ENCODE results near the gene COL4A2. TPM values are rescaled to one million over a fixed set of nuclear protein-coding genes. Genes with fewer than 3 reads are reported as not detected.

COL4A2 gene
- total and polyA plus RNA-seq, 2 donors (not counting 1 experiment from before 2014, with no cell fraction given), result 0.17 TPM; not detected in 1

DNA sequence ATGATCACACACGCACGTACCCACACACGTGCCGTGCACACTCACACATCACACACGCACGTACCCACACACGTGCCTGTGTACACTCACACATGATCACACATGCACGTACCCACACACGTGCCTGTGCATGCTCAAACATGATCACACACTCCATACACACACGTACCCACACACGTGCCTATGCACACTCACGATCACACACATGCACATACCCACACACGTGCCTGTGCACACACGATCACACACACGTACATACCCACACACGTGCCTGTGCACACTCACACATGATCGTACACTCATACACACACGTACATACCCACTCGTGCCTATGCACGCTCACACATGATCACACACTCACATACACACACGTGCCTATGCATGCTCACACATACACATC, 167.6 kb downstream of the COL4A2 start:
- intact Hi-C loops (cut with micrococcal nuclease), result loop anchor here (5.0 to 10.0 kb wide), 6 partner anchors 53 to 710 kb away; partner anchors contain the start of genes ANKRD10, IRS2 and RAB20

DNA sequence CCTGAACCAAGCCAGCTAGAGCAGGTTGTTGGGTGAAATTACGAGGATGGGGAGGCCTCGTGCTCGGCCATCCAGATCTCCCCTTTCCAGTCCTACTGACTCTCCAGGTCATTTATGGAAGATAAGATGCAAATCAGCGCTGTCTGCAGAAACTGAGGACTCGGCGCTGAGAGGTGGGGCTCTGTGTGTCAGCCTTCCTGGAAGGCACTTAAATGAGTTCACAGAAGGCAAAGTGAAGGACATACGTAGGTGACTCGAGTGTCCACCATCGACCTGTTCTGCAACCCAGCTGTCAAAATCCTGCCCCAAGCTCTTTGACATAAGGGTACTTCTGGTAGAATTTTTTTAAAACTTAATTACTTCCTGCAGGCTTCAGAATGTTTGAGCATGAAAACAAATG, 168.0 kb downstream of the COL4A2 start:
- H3K4me3 ChIP-seq (ENCODE audit: control extremely low read depth in 1 of 5, extremely low read depth in 1 of 5, insufficient read depth in 1 of 5, low read depth in 2 of 5, low read length in 4 of 5), result no peak overlapping the region
- Mint-ChIP-seq H3K4me1 (peaks cover 43% of the 10 kb centered on the region), H3K4me3 (no peak overlapping the region), H3K27me3 (no peaks in the 10 kb centered on the region), H3K27ac (peak overlapping the region; percentile 28), H3K9me3 (ENCODE audit: insufficient read depth) (no peaks in the 10 kb centered on the region)
- no peak overlapping the region for H2AFZ ChIP-seq (ENCODE audit: insufficient read depth, low read depth, low read length, poor library complexity, severe bottlenecking)
- no peak overlapping the region for H3K9ac ChIP-seq (ENCODE audit: low read length)
- no peaks in the 10 kb centered on the region for H4K20me1 ChIP-seq (ENCODE audit: control insufficient read depth, insufficient read depth, low read length, poor library complexity, severe bottlenecking)
- peaks cover 36 to 45% of the 10 kb centered on the region in 2 donors for H3K4me1 ChIP-seq (ENCODE audit: control insufficient read depth in 2 of 2, insufficient read depth in 2 of 2, low read length in 2 of 2)
- TF ChIP-seq, protein P1, sequence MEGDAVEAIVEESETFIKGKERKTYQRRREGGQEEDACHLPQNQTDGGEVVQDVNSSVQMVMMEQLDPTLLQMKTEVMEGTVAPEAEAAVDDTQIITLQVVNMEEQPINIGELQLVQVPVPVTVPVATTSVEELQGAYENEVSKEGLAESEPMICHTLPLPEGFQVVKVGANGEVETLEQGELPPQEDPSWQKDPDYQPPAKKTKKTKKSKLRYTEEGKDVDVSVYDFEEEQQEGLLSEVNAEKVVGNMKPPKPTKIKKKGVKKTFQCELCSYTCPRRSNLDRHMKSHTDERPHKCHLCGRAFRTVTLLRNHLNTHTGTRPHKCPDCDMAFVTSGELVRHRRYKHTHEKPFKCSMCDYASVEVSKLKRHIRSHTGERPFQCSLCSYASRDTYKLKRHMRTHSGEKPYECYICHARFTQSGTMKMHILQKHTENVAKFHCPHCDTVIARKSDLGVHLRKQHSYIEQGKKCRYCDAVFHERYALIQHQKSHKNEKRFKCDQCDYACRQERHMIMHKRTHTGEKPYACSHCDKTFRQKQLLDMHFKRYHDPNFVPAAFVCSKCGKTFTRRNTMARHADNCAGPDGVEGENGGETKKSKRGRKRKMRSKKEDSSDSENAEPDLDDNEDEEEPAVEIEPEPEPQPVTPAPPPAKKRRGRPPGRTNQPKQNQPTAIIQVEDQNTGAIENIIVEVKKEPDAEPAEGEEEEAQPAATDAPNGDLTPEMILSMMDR (IDR thresholded peaks at IDR 0.05), result no peak
- no peak for TF ChIP-seq EZH2 (IDR thresholded peaks at IDR 0.05; ENCODE audit: borderline replicate concordance, insufficient read depth, low read depth, low read length, poor library complexity, severe bottlenecking)
- no peaks in the 10 kb centered on the region for H3K79me2 ChIP-seq (ENCODE audit: control insufficient read depth, insufficient read depth, low read length)
- H3K9me3 ChIP-seq (ENCODE audit: control extremely low read depth in 1 of 3, control insufficient read depth in 2 of 3, insufficient read depth in 1 of 3, low read length in 2 of 3), result peaks cover 0 to 8% (median 0%) of the 10 kb centered on the region in 3 donors
- ChIA-PET CTCF (interaction anchor here (1.0 kb wide), 1 partner anchor 202 kb away, joined by 3 read pairs; no protein-coding TSS in a partner anchor), POLR2A (no interaction called here)
- 71% methylated on average over 3 of the region's 9 CpGs for WGBS (ENCODE audit: insufficient coverage)
- H3K36me3 ChIP-seq (replicated peaks in 1 of 2; ENCODE audit: control extremely low read depth in 1 of 2, control insufficient read depth in 1 of 2, extremely low read depth in 1 of 2, insufficient read depth in 2 of 2, low read length in 1 of 2), result no peaks in the 10 kb centered on the region
- DNase-seq (no peak), ATAC-seq (ENCODE audit: low read depth) (no peak)
- peaks cover 0 to 2% (median 0%) of the 10 kb centered on the region in 4 experiments for H3K27me3 ChIP-seq (replicated peaks in 1 of 4; ENCODE audit: control extremely low read depth in 1 of 4, control insufficient read depth in 3 of 4, insufficient read depth in 4 of 4, low read length in 3 of 4)
- intact Hi-C loops (cut with micrococcal nuclease), result loop anchor here (10.0 kb wide), 1 partner anchor 710 kb away; no protein-coding TSS in a partner anchor
- H3K27ac ChIP-seq (ENCODE audit: low read length in 2 of 2), result no peak overlapping the region
- peak overlapping the region; percentile 13 for H3K4me2 ChIP-seq (replicated peaks; ENCODE audit: low read depth, low read length, poor library complexity, severe bottlenecking)

More for the DNA sequence above, 167.6 kb downstream of the COL4A2 start:
- no peaks in the 10 kb centered on the region for H3K9me3 Mint-ChIP-seq (ENCODE audit: insufficient read depth)
- Histone ChIP-seq H2AFZ (ENCODE audit: insufficient read depth, low read depth, low read length, poor library complexity, severe bottlenecking) (no peak overlapping the region), H3K9me3 (ENCODE audit: control extremely low read depth in 1 of 3, control insufficient read depth in 2 of 3, insufficient read depth in 1 of 3, low read length in 2 of 3) (peaks cover 0 to 8% (median 0%) of the 10 kb centered on the region in 3 donors), H3K4me3 (ENCODE audit: control extremely low read depth in 1 of 5, extremely low read depth in 1 of 5, insufficient read depth in 1 of 5, low read depth in 2 of 5, low read length in 4 of 5) (no peak overlapping the region), H3K4me1 (ENCODE audit: control insufficient read depth in 2 of 2, insufficient read depth in 2 of 2, low read length in 2 of 2) (peaks cover 38 to 47% of the 10 kb centered on the region in 2 donors), H3K79me2 (ENCODE audit: control insufficient read depth, insufficient read depth, low read length) (no peaks in the 10 kb centered on the region), H4K20me1 (ENCODE audit: control insufficient read depth, insufficient read depth, low read length, poor library complexity, severe bottlenecking) (no peaks in the 10 kb centered on the region), H3K36me3 (replicated peaks in 1 of 2; ENCODE audit: control extremely low read depth in 1 of 2, control insufficient read depth in 1 of 2, extremely low read depth in 1 of 2, insufficient read depth in 2 of 2, low read length in 1 of 2) (no peaks in the 10 kb centered on the region), H3K9ac (ENCODE audit: low read length) (no peak overlapping the region), H3K27ac (ENCODE audit: low read length in 2 of 2) (no peak overlapping the region), H3K27me3 (replicated peaks in 1 of 4; ENCODE audit: control extremely low read depth in 1 of 4, control insufficient read depth in 3 of 4, insufficient read depth in 4 of 4, low read length in 3 of 4) (peaks cover 0 to 2% (median 0%) of the 10 kb centered on the region in 4 experiments), H3K4me2 (replicated peaks; ENCODE audit: low read depth, low read length, poor library complexity, severe bottlenecking) (no peak overlapping the region)
- 94% methylated on average over 18 of the region's 21 CpGs for WGBS (ENCODE audit: insufficient coverage)
- ATAC-seq (ENCODE audit: low read depth) (no peak), DNase-seq (no peak)
- no peak overlapping the region for H3K4me3 Mint-ChIP-seq
- H3K4me1 Mint-ChIP-seq, result peaks cover 45% of the 10 kb centered on the region
- TF ChIP-seq, protein P1 (IDR thresholded peaks at IDR 0.05), result no peak
- TF ChIP-seq EZH2 (IDR thresholded peaks at IDR 0.05; ENCODE audit: borderline replicate concordance, insufficient read depth, low read depth, low read length, poor library complexity, severe bottlenecking), result no peak
- ChIA-PET CTCF (interaction anchor here (1.4 kb wide), 1 partner anchor 19 kb away, joined by 6 read pairs; no protein-coding TSS in a partner anchor), POLR2A (no interaction called here)
- peak overlapping the region; percentile 21 for H3K27ac Mint-ChIP-seq
- no peaks in the 10 kb centered on the region for H3K27me3 Mint-ChIP-seq

All from B cell (primary cell).